ENCODE measurements around the gene PAX5.

- TF ChIP-seq ZFX (IDR thresholded peaks at IDR 0.05) (no peak), CTCF (conservative IDR thresholded peaks at IDR 0.05) (no peak)
Measured at GRCh38 chr9:36816371-36816770, 217.7 kb downstream of the PAX5 start.
